RPMI8226 (cell line): ENCODE data around the gene IGSF11.
"Not testable (repeated sequence)": the region's sequence is repeated elsewhere in the genome, so short reads cannot be mapped to it uniquely, and the experiment has no call there.

Source experiments
- DNase-seq: peaks from one replicate; pipeline ENCODE4 v3.0.0-alpha.2; 2015

IGSF11 gene

GRCh38 chr3:118988198-118989130, 46.2 kb downstream of the IGSF11 start:
- no peak for DNase-seq

DNA sequence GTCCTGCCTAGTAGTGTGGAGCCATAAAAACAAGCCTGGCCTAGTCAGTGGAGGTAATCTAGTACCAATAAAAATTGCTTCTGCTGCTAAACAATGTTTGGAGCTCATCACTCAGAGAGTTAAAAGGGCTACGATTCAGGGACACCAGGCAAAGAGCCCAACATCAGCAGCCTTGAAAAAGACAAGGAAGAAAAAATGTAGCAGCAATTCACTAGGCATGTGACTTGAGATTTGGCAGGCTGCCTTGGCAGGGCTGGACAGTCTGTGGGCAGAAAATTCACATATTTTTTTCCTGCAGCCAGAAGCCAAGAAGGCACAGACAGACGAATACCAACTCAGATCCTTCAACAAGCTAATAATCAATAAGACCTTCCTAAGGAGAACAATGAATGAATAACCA, 47.2 kb downstream of the IGSF11 start:
- no peak for DNase-seq

GRCh38 chr3:118986734-118987133, 47.9 kb downstream of the IGSF11 start:
- DNase-seq, result no peak

GRCh38 chr3:118984699-118985098, 49.9 kb downstream of the IGSF11 start:
- no peak for DNase-seq

- DNase-seq, result no peak
Observed at GRCh38 chr3:118981494-118982134, 53.0 kb downstream of the IGSF11 start.

GRCh38 chr3:118980832-118981231, 53.8 kb downstream of the IGSF11 start:
- no peak for DNase-seq

- DNase-seq, result no peak
Observed at GRCh38 chr3:118978393-118978758, 56.3 kb downstream of the IGSF11 start.

DNA sequence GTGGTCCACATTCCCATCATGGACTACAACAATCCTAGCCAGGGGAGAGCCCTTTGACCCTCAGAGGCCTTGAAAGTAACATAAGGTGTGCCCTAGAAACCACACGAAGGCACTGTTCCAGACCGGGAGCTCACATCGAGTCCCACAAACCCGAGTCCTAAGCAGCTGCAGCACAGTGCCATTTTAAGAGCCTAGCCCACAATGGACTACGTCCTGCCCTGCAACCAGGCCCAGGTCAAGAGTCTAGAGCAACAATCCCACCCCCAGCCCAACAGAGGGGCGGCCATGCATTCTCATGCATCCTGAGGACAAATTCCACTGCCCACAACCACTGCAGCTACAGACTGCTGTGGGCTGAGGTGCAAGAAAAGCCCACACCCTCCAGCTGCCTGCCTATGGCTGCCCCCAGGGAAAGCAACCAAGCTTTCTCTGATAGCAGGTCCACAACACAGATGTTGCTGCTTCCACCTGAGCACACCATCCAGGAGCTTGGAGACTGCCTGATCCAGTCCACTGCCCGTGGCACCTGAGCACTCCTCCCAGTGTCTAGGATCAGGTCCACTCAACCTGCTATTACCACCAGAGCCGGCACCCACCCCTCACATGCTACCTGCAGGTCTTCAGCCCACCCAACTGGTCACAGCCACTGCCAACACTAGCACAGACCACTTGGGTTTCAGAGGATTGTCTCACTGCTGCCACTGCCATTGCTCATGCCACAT, 56.8 kb downstream of the IGSF11 start:
- DNase-seq, result no peak

GRCh38 chr3:118977118-118977517, 57.5 kb downstream of the IGSF11 start:
- no peak for DNase-seq

- not testable (repeated sequence) for DNase-seq
Observed at GRCh38 chr3:118975476-118975875, 59.2 kb downstream of the IGSF11 start.

DNA sequence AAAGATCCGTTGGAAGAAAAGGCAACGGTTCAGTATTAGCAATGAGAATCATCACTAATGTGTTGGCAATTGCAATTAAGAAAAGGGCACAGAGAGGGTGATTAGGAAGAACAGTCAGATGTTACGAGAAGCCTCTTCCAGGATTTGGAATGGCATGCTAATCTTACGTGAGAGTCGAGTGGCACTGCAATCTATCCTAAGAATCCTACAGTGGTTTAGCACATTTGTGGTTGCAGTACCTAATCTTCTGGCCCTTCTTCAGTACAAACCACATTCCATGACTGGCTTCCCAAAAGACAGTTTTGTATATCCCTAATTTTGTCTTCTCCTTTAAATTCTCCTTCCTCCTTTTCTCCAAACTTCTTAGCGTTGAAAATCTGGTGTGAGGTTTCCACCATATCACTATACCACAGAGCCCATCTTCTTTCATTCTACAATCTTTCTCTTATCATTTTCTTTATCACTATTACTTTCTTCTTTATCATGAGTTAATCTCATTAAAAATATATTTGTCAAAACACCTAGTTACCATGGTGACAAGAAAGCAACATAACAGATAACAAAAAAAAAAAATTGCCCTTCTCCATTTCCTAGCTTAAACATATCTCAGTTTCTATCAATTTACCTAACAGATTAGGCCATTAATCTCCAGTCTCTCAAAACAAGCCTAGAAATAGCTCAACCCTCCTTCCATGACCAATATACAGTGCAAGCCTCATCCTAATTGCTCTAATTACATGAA, 60.1 kb downstream of the IGSF11 start:
- no peak for DNase-seq

DNA sequence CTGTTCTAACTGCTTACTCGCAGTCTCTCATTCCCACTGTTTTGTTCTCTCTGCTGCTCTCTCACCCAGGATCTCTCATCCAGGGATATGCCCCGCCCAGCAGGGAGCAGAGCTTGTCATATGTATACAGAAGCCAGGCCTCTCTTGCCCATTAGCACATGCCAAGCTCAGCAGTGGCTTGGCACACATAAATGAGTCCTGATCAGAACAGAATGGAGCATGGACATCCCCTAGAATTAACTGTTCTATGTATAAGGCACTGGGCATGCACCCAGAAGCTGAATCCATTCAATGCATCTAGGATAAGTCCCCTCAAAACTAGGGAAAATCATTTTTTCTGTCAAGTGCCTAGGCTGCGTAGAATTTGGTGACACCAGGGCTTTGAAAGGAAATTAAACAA, 61.6 kb downstream of the IGSF11 start:
- DNase-seq, result no peak

DNA sequence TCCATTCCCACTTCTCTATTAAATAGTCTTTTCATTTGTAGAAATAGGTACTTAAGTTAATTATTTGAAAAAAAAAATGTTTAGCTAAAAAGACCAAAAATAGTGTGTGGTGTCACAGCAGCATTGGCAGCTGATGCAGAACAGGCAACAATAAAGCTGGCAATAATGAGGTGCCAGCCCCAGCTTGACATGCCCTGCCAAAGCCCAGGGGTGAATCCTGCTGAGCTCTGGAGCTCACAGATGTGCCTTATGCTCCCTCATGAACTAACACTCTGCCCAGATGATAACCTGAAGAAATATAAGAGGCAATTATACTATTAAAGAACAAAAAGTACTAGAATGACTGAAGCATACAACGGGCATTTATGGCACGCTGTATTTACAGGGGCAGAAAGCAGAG, 63.8 kb downstream of the IGSF11 start:
- no peak for DNase-seq

DNA sequence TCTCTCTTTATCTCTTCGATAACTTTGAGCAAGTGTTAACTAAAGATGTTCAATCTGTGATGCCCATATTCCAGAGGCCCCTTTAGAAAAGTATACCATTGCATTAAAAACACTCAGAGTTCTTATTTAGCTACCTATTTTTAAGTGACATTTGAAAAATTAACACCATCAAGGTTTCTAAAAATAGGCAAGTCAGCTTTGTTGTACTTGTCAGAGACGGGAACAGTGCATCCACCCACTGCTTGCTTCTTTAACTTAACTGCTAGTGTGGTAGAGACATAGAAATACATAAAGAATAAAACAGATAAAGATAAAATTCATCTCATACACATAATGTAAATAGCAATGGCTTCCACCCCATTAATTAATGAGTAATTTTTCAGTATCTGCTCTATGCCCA, 66.0 kb downstream of the IGSF11 start:
- no peak for DNase-seq

DNA sequence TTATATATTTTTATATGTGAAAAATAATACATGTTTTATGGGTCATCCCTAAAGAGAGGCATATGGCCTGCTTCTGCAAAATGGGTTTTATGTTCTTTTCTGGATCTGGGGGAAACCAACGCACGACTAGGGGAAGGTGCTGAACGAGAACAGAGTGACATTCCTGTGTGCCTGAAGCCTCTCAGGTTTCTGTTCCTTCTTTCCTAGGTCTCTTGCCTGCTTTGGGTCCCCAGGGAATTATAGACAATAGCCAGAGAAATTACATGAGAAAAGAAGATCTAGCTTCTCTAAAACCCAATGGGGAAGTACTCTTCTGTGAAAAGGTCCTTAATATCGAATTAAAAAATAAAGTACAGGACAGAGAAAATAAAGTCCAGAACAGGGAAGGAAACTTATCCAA, 66.5 kb downstream of the IGSF11 start:
- no peak for DNase-seq

GRCh38 chr3:118966700-118967099, 67.9 kb downstream of the IGSF11 start:
- DNase-seq, result no peak

GRCh38 chr3:118963711-118964110, 70.9 kb downstream of the IGSF11 start:
- DNase-seq, result no peak

DNA sequence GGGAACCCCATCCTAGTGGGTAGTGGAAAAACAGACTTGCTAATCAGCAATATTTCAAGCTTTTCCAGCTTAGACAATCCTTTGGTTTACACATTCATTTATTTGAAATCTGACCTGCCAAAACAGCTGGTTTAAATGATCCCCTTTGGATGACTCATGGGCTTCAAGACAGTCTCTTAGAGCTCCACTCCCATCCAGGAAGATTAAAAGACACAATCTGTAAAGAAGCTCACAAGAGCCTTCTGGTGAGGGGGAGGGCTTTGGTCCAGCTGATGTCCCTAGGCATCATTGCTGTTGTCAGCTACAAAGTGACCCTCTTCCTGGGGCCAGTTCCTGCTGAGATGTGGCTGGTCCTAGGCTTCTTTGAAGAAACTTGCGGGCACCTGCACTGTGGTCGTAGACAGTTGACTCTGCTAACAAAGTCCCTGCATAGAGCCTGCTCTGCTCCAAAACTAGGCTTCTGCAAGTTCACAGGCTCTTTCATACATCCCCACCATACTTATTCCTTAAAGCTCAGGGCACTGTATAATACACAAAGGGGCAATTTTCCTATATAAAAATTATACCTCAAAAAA, 73.7 kb downstream of the IGSF11 start:
- no peak for DNase-seq

DNA sequence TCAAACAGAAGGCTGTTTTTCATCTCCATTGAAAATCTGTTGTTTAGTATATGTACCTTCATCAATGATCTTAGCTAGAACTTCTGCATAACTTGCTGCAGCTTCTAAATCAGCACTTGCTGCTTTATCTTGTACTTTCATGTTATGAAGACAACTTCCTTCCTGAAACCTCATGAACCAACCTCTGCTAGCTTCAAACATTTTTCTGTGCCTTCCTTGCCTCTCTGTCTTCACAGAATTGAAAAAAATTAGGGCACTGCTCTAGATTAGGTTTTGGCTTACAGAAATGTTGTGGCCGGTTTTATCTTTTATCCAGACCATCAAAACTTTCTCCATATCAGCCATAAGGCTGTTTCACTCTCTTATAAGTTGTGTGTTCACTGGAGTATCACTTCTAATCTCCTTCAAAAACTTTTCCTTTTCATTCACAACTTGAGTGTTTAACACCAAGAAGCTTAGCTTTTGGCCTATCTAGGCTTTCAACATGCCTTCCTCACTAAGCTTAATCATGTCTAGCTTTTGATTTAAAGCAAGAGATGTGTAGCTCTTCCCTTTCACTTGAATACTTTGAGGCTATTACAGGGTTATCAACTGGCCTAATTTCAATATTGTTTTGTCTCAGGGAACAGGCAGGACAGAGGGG, 78.6 kb downstream of the IGSF11 start:
- no peak for DNase-seq

GRCh38 chr3:118951089-118951488, 83.6 kb downstream of the IGSF11 start:
- no peak for DNase-seq

DNA sequence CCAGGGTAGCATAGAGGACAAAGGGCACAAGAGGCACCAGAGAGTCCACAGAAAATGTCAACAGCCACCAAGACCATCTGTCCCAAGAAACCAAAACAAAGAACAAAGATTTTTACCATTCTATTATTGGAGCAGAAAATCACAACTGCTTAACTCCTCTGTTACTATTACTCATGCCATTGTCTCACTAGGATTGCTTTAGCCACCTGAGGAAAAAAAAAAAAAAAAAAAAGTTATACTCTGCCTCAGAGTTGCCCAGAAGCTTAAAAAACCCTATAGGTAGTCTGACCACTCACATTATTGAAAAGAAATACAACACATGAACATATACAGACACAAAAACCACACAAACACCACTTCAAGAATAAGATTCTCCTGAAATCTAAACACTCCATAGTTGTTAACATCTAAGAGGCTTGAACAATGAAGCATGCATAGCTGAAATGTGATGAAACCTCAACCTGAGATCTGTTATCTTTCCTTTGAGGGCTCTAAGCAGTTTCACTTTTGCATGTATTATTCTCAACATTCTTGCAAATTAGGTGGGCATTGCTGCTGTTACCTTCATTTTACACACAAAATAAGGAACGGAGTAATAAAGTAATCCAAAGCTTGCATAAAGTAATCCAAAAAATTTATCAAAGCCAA, 85.4 kb downstream of the IGSF11 start:
- no peak for DNase-seq

DNA sequence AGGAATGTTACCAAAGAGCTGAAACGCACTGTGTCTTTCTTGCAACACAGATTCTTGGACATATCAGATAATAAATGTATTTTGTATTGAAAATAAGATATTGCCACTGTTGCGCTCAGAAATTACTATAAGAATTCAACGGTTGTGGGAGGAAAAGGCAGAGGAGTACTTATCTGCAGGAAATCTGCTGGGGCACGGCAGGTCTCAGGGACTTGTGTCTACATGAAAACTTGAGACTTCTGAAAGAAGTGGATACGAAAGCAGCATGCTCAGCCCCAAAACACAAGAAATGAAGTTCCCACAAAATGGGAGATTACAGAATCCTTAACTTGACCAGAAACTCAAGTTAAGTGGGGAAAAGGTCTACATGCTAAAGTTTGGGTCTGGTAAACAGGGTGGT, 86.5 kb downstream of the IGSF11 start:
- DNase-seq, result no peak
